ENCODE measurements around the gene GPR78. TPM values are rescaled to one million over a fixed set of nuclear protein-coding genes. Genes with fewer than 3 reads are reported as not detected.

GPR78 gene
- total and polyA plus RNA-seq, 2 of the 4 experiments (the other 2 are of a cell fraction) = under 0.01 to 0.10 TPM

DNA sequence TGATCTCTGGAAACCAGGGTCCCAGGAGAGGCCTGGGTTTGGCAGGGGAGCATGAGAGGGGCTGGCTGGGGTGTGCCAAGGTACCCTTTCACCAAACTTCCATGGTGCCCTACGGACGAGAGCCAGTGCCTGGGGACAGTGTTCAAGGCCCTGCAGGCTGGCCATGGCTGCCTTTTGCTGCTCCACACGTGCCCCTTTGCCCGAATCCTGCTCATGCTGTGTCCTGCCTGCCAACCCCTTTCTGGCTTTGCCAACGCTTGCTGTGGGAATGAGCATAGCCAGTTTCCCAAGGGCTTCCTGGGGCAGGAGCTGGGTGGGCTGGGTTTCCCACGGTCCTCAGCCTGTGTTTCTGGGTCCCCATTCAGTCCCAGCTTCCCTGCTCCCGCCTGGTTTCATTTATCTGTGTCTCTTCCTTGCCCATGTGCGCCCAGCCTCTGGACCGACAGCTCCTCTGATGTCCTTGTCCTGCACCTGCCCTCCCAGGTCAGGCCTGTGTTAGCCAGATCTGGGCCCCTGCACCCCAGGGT is 29.7 kb downstream of the GPR78 start:
- Histone ChIP-seq H3K14ac (replicated peaks; ENCODE audit: low read depth, low read length) (no peak overlapping the region), H2AFZ (replicated peaks; ENCODE audit: low read length, poor library complexity) (no peak overlapping the region), H3K4me3 (ENCODE audit: insufficient read depth, low read depth, low read length) (no peak overlapping the region), H4K5ac (ENCODE audit: low read depth, low read length) (no peak overlapping the region), H4K91ac (ENCODE audit: insufficient read depth, low read depth, low read length) (no peak overlapping the region), H3K9ac (ENCODE audit: low read depth, low read length) (no peak overlapping the region), H3K4ac (ENCODE audit: low read depth, low read length) (no peak overlapping the region), H3K18ac (ENCODE audit: low read depth, low read length) (no peak overlapping the region), H3K79me1 (ENCODE audit: low read depth in 1 of 2, low read length in 2 of 2) (no peaks in the 10 kb centered on the region), H3K36me3 (ENCODE audit: control insufficient read depth, insufficient read depth, low read length) (peaks cover 52% of the 10 kb centered on the region; the same call in 1 of the 2 replicates), H3K27ac (ENCODE audit: insufficient read depth, low read length) (no peak overlapping the region), H3K23ac (ENCODE audit: low read depth, low read length) (no peak overlapping the region), H2BK5ac (ENCODE audit: low read depth, low read length, poor library complexity, severe bottlenecking) (no peak overlapping the region), H2BK120ac (ENCODE audit: low read depth, low read length) (no peak overlapping the region), H2BK20ac (ENCODE audit: low read depth, low read length) (no peak overlapping the region), H3K9me3 (ENCODE audit: control insufficient read depth, insufficient read depth, low read length) (no peaks in the 10 kb centered on the region), H3K56ac (ENCODE audit: extremely low read depth, insufficient read depth, low read length) (no peak overlapping the region), H2BK15ac (ENCODE audit: low read depth, low read length) (no peak overlapping the region), H3K4me1 (ENCODE audit: control insufficient read depth, insufficient read depth, low read length) (no peaks in the 10 kb centered on the region), H4K20me1 (ENCODE audit: insufficient read depth, low read length) (no peaks in the 10 kb centered on the region), H4K8ac (ENCODE audit: low read depth in 2 of 2, low read length in 2 of 2) (no peak overlapping the region), H2AK9ac (replicated peaks; ENCODE audit: low read depth, low read length, poor library complexity) (no peak overlapping the region), H3K9me1 (ENCODE audit: insufficient read depth, low read length) (no peaks in the 10 kb centered on the region), H3K27me3 (ENCODE audit: control insufficient read depth, insufficient read depth, low read length) (no peaks in the 10 kb centered on the region; the same call in 1 of the 2 replicates), H2AK5ac (ENCODE audit: low read depth, low read length) (no peak overlapping the region), H3K4me2 (ENCODE audit: low read depth, low read length) (no peak overlapping the region)
- DNase-seq = no peak
- dilution Hi-C loops (cut with HindIII; ENCODE audit: low sequenced_read_pairs, unreplicated experiment) (no loop called here), intact Hi-C loops (cut with micrococcal nuclease) (no loop called here), in situ Hi-C loops (cut with MboI; ENCODE audit: low sequenced_read_pairs) (loop anchor here (25.0 kb wide), 1 partner anchor 398 kb away; no protein-coding TSS in a partner anchor)
- TF ChIP-seq POLR2A (IDR thresholded peaks at IDR 0.05; ENCODE audit: low read depth, low read length) (no peak), NFE2L2 (IDR thresholded peaks at IDR 0.05; ENCODE audit: low read depth, low read length) (no peak), MXI1 (IDR thresholded peaks at IDR 0.05; ENCODE audit: borderline replicate concordance, low read depth, low read length) (no peak), BHLHE40 (IDR thresholded peaks at IDR 0.05; ENCODE audit: low read depth, low read length) (no peak), SMC3 (IDR thresholded peaks at IDR 0.05; ENCODE audit: low read depth, low read length) (no peak), FOS (IDR thresholded peaks at IDR 0.05; ENCODE audit: low read depth, low read length) (no peak), RFX5 (IDR thresholded peaks at IDR 0.05; ENCODE audit: low read depth, low read length) (no peak), CEBPB (IDR thresholded peaks at IDR 0.05; ENCODE audit: low read depth, low read length) (no peak), MAFK (IDR thresholded peaks at IDR 0.05; ENCODE audit: low read depth, low read length) (no peak), MAZ (IDR thresholded peaks at IDR 0.05; ENCODE audit: borderline replicate concordance, low read depth, low read length) (no peak), ELK1 (IDR thresholded peaks at IDR 0.05; ENCODE audit: borderline replicate concordance, low read depth, low read length) (no peak), RAD21 (IDR thresholded peaks at IDR 0.05; ENCODE audit: low read length) (no peak)
- TF ChIP-seq, protein P1, sequence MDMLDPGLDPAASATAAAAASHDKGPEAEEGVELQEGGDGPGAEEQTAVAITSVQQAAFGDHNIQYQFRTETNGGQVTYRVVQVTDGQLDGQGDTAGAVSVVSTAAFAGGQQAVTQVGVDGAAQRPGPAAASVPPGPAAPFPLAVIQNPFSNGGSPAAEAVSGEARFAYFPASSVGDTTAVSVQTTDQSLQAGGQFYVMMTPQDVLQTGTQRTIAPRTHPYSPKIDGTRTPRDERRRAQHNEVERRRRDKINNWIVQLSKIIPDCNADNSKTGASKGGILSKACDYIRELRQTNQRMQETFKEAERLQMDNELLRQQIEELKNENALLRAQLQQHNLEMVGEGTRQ (IDR thresholded peaks at IDR 0.05; ENCODE audit: low read depth, low read length) = no peak
- TF ChIP-seq, protein P2, sequence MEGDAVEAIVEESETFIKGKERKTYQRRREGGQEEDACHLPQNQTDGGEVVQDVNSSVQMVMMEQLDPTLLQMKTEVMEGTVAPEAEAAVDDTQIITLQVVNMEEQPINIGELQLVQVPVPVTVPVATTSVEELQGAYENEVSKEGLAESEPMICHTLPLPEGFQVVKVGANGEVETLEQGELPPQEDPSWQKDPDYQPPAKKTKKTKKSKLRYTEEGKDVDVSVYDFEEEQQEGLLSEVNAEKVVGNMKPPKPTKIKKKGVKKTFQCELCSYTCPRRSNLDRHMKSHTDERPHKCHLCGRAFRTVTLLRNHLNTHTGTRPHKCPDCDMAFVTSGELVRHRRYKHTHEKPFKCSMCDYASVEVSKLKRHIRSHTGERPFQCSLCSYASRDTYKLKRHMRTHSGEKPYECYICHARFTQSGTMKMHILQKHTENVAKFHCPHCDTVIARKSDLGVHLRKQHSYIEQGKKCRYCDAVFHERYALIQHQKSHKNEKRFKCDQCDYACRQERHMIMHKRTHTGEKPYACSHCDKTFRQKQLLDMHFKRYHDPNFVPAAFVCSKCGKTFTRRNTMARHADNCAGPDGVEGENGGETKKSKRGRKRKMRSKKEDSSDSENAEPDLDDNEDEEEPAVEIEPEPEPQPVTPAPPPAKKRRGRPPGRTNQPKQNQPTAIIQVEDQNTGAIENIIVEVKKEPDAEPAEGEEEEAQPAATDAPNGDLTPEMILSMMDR (conservative IDR thresholded peaks at IDR 0.05; ENCODE audit: low read depth, low read length) = no peak
- ChIA-PET CTCF (no interaction called here), POLR2A (ENCODE audit: unreplicated experiment) (no interaction called here)
- no peak for ATAC-seq (ENCODE audit: low read depth)
- no TSS peak for BruUV-seq (replicated peaks)
- WGBS, 2 experiments (ENCODE audit: extremely low coverage in 2 of 2, insufficient read length in 1 of 2) = 59% methylated on average over 6 of the region's 9 CpGs; no CpG with 5 or more reads in 1 of the 2 experiments

Measured in IMR-90 (cell line).